Activated naive CD4-positive, alpha-beta T cell treated with anti-CD3 and anti-CD28 coated beads, Interleukin-2, amount 10 ng/mL, durations not matched to agents 7 days and 5 days (primary cell): Measurements from ENCODE around the gene NMUR1.

Experiments used
- CTCF ChIA-PET: fragments of 350-600 bp; sonication (Branson Sonifier 250); formaldehyde crosslinking; loops from one replicate; lab custom pipeline; 2021; ENCODE audit warnings: antibody characterized with exemption; lab: Charles Lee
- DNase-seq: peaks from one replicate; pipeline ENCODE4 v3.0.0-alpha.2; 2020
- H3K27ac Mint-ChIP-seq: one replicate; pipeline ENCODE4 v1.8.0; 2021; ENCODE audit warnings: mild to moderate bottlenecking, moderate library complexity, mixed read lengths
- H3K27me3 Mint-ChIP-seq: one replicate; pipeline ENCODE4 v1.8.0; 2021; ENCODE audit warnings: mild to moderate bottlenecking, mixed read lengths
- H3K36me3 Mint-ChIP-seq: one replicate; pipeline ENCODE4 v1.8.0; 2021; ENCODE audit warnings: mixed read lengths
- H3K4me1 Mint-ChIP-seq: one replicate; pipeline ENCODE4 v1.8.0; 2021; ENCODE audit warnings: mixed read lengths
- H3K4me3 Mint-ChIP-seq: one replicate; pipeline ENCODE4 v1.8.0; 2021; ENCODE audit warnings: mild to moderate bottlenecking, moderate library complexity, mixed read lengths
- H3K9me3 Mint-ChIP-seq: one replicate; pipeline ENCODE4 v1.8.0; 2021; ENCODE audit warnings: mixed read lengths

The NMUR1 gene

DNA sequence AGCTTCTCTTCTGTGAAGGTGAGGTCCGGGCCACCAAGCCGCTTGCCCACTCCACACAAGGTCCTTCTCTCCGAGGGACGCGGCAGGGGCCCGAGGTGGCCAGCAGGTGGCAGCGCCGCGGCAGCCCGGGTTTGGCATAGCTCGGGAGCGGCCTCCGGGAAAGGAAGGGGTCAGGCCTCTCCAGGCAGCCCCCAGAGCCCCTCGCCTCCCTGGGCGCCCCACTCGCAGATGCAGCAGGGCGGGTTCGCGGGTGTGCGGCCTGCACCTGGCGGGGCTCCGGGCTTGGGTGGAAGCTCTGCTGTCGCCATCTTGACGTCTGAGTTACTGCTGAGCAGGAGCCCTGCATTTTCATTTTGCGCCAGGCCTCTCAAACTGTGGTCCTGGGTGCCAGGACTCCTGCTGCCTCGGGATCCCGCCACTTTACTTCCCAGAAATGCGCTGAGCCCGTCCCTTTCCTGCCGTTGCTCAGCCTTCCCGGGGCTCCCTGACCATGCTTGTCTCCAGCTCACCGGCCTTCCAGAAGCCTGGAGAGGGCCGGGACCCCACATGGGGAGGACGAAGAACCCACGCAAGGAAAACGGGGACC lies 47.3 kb downstream of the NMUR1 start:
- no peaks in the 10 kb centered on the region for H3K9me3 Mint-ChIP-seq
- peaks cover 29% of the 10 kb centered on the region for H3K4me1 Mint-ChIP-seq
- CTCF ChIA-PET, result interaction anchor here (0.7 to 4.0 kb wide), 20 partner anchors 8 to 232 kb away, joined by 3 to 35 read pairs (median 4); partner anchors contain the start of gene NCL
- H3K27ac Mint-ChIP-seq, result peak overlapping the region; percentile 92
- peak overlapping the region; percentile 77 for H3K4me3 Mint-ChIP-seq
- H3K27me3 Mint-ChIP-seq, result peaks cover 15% of the 10 kb centered on the region
- peak; percentile 81 for DNase-seq
- no peaks in the 10 kb centered on the region for H3K36me3 Mint-ChIP-seq

DNA sequence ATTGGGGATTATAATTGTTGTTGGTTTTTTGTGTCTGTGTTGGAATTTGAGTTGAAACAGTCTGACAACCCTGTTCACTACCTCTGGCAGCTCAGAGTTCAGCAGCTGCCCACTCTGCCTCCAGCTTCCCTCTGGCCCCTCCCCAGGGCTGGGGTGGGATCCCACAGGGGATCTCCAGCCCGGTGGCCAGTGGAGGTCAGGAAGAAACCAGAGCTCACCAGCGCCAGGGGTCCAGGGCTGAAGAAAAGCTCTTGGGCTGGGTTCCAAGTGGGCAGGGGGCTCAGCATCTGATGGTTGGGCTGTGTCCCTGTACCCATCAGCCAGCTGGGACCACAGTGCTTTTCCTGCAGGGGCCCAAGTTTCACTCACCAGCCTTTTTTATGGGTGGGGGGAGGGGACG lies 49.5 kb downstream of the NMUR1 start:
- no peaks in the 10 kb centered on the region for H3K9me3 Mint-ChIP-seq
- H3K27me3 Mint-ChIP-seq, result peaks cover 11% of the 10 kb centered on the region
- no peak overlapping the region for H3K4me3 Mint-ChIP-seq
- no peak overlapping the region for H3K27ac Mint-ChIP-seq
- peaks cover 20% of the 10 kb centered on the region for H3K4me1 Mint-ChIP-seq
- no peaks in the 10 kb centered on the region for H3K36me3 Mint-ChIP-seq
- CTCF ChIA-PET, result interaction anchor here (1.1 to 4.0 kb wide), 11 partner anchors 10 to 252 kb away, joined by 3 to 35 read pairs (median 3); partner anchors contain the start of genes NCL and NMUR1
- no peak for DNase-seq

DNA sequence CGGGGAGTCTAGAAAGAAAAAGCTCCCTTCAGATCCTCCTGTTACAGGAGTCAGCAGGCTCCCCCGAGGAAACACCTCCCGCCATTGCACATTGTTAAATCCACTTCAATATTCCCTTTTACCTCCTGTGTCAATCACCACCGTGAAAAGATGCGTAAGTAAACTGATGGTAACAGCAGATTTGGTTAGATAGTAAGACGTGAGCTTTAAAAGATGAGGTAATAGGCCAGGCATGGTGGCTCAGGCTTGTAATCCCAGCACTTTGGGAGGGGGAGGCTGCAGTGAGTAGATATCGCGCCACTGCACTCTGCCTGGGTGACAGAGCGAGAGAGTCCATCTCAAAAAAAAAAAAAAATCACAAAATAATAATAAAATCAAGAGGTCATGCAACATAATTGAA lies 50.8 kb downstream of the NMUR1 start:
- no peak for DNase-seq
- Mint-ChIP-seq H3K27me3 (peaks cover 11% of the 10 kb centered on the region), H3K4me3 (no peak overlapping the region), H3K27ac (no peak overlapping the region), H3K4me1 (peaks cover 20% of the 10 kb centered on the region), H3K36me3 (no peaks in the 10 kb centered on the region), H3K9me3 (no peaks in the 10 kb centered on the region)
- CTCF ChIA-PET, result interaction anchor here (0.7 to 4.0 kb wide), 3 partner anchors 79 to 427 kb away, joined by 3 to 35 read pairs (median 5); no protein-coding TSS in a partner anchor

DNA sequence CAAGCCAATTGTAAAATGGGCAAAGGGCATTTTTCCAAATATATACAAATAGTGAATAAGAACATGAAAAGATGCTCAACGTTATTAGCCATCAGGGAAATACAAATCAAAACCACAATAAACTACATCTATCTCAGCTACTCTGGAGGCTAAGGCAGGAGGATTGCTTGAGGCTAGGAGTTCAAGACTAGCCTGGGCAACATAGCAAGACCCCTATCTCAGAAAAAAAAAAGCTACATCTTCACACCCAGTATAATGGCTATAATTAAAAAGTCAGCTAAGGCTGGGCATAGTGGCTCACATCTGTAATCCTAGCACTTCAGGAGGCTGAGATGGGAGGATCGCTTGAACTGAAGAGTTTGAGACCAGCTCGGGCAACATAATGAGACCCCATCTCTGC lies 53.3 kb downstream of the NMUR1 start:
- peaks cover 25% of the 10 kb centered on the region for H3K27me3 Mint-ChIP-seq
- CTCF ChIA-PET, result interaction anchor here (1.5 to 1.6 kb wide), 2 partner anchors 9 to 12 kb away, joined by 4 to 8 read pairs; no protein-coding TSS in a partner anchor
- H3K27ac Mint-ChIP-seq, result no peak overlapping the region
- H3K9me3 Mint-ChIP-seq, result no peaks in the 10 kb centered on the region
- peaks cover 11% of the 10 kb centered on the region for H3K4me1 Mint-ChIP-seq
- H3K36me3 Mint-ChIP-seq, result no peaks in the 10 kb centered on the region
- DNase-seq, result no peak
- no peak overlapping the region for H3K4me3 Mint-ChIP-seq

DNA sequence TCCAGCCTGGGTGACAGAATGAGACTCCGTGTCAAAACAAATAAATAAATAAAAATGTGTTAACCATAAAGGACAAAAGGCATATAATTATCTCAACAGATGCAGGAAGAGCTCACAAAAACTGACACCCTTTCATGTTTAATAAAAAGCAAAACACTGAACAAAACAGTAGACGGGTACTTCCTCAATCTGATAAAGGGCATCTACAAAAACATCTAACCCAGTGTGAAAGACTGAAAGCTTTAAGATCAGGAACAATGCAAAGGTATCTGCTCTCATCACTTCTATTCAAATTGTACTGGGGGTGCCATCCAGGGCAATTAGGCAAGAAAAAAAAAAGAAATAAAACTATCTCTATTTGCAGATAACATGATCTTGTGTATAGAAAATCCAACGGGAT lies 54.3 kb downstream of the NMUR1 start:
- Mint-ChIP-seq H3K36me3 (no peaks in the 10 kb centered on the region), H3K27me3 (peaks cover 25% of the 10 kb centered on the region), H3K9me3 (no peaks in the 10 kb centered on the region), H3K4me3 (no peak overlapping the region), H3K27ac (no peak overlapping the region), H3K4me1 (peaks cover 4% of the 10 kb centered on the region)
- CTCF ChIA-PET, result no interaction called here
- DNase-seq, result no peak
